Endodermal cell (in vitro differentiated cells): ENCODE data around the gene RPL6. TPM values are rescaled to one million over a fixed set of nuclear protein-coding genes. Genes with fewer than 3 reads are reported as not detected.

ENCODE experiments used
- DNase-seq: peaks from one replicate; pipeline ENCODE4 v3.0.0-alpha.2; 2017
- H3K27ac ChIP-seq: 2 replicates; pipeline ENCODE4 v1.5.1; 2013; ENCODE audit warnings: mild to moderate bottlenecking, low read depth, low read length, moderate library complexity
- H3K27me3 ChIP-seq: 2 replicates; pipeline ENCODE4 v1.6.1; 2013; ENCODE audit warnings: mild to moderate bottlenecking, low read length, moderate library complexity; ENCODE audit not compliant: insufficient read depth, control insufficient read depth, poor library complexity, severe bottlenecking
- H3K36me3 ChIP-seq: 2 replicates; pipeline ENCODE4 v1.7.0; 2013; ENCODE audit warnings: mild to moderate bottlenecking, low read length, moderate library complexity; ENCODE audit not compliant: control insufficient read depth, insufficient read depth
- H3K4me1 ChIP-seq: one replicate; pipeline ENCODE4 v1.7.0; 2013; ENCODE audit warnings: low read length; ENCODE audit not compliant: control insufficient read depth, insufficient read depth
- H3K4me3 ChIP-seq: 2 replicates; pipeline ENCODE4 v1.5.1; 2013; ENCODE audit warnings: mild to moderate bottlenecking, low read length, moderate library complexity
- H3K9ac ChIP-seq: 2 replicates; pipeline ENCODE4 v1.6.1; 2013; ENCODE audit warnings: mild to moderate bottlenecking, low read length, moderate library complexity; ENCODE audit not compliant: poor library complexity, severe bottlenecking; ENCODE audit errors: extremely low read depth
- H3K9me3 ChIP-seq: 2 replicates; pipeline ENCODE4 v1.6.1; 2013; ENCODE audit warnings: mild to moderate bottlenecking, low read length, moderate library complexity; ENCODE audit not compliant: control insufficient read depth
- H3K27ac Mint-ChIP-seq: 2 replicates; pipeline ENCODE4 v1.8.0; 2020; ENCODE audit warnings: mixed read lengths
- H3K27me3 Mint-ChIP-seq: 2 replicates; pipeline ENCODE4 v1.8.0; 2021; ENCODE audit warnings: mild to moderate bottlenecking, mixed read lengths; ENCODE audit not compliant: insufficient read depth
- H3K36me3 Mint-ChIP-seq: 2 replicates; pipeline ENCODE4 v1.8.0; 2020; ENCODE audit warnings: low read depth, mixed read lengths
- H3K4me1 Mint-ChIP-seq: 2 replicates; pipeline ENCODE4 v1.8.0; 2020; ENCODE audit warnings: mixed read lengths
- H3K4me3 Mint-ChIP-seq: 2 replicates; pipeline ENCODE4 v1.8.0; 2020; ENCODE audit warnings: mild to moderate bottlenecking, moderate library complexity, mixed read lengths
- H3K9me3 Mint-ChIP-seq: 2 replicates; pipeline ENCODE4 v1.8.0; 2020; ENCODE audit warnings: mild to moderate bottlenecking, mixed read lengths
- CTCF ChIP-seq: fragments of 200-600 bp; sonication (generic); conservative IDR thresholded peaks from 2 replicates; pipeline ENCODE4 v1.5.0; 2021; ENCODE audit warnings: antibody characterized with exemption, mild to moderate bottlenecking
- WGBS, 2 experiments: methylation state at CpG; one replicate each; pipeline versions ENCODE4 v1.1.5 to v1.1.7; 2013; ENCODE audit warnings: missing lambda C conversion rate in 2 of 2, mixed read lengths in 1 of 2; ENCODE audit not compliant: insufficient coverage in 1 of 2, insufficient read length in 1 of 2; 5-methylcytosine and 5-hydroxymethylcytosine counted together
- total RNA-seq, 2 donors: library from RNA; stranded (reverse); fragmentation: NEBNext Ultra II Directional in 1 of 2; extraction: Animal tissue kit (Norgen Biotek cat#: 25700) in 1 of 2; gene quantifications; 2 replicates in 1 of 2; 3 replicates in 1 of 2; pipeline ENCODE4 v1.2.1, GENCODE V29; 2021

RPL6 gene
- total RNA-seq, 2 donors from 2014 or later: 1,610 to 1,647 TPM

- 94 to 95% methylated on average over 4 to 9 of the region's 11 CpGs for WGBS, 2 experiments
- DNase-seq: peak; percentile 43
- Histone ChIP-seq H3K9ac (no peak overlapping the region), H3K36me3 (peaks cover 45% of the 10 kb centered on the region), H3K27ac (no peak overlapping the region), H3K4me1 (no peaks in the 10 kb centered on the region), H3K9me3 (no peaks in the 10 kb centered on the region), H3K27me3 (no peaks in the 10 kb centered on the region), H3K4me3 (peak overlapping the region; percentile 91)
- TF ChIP-seq CTCF: no peak
- Mint-ChIP-seq H3K27me3 (no peaks in the 10 kb centered on the region), H3K4me1 (peaks cover 14% of the 10 kb centered on the region), H3K36me3 (peaks cover 52% of the 10 kb centered on the region), H3K4me3 (peak overlapping the region; percentile 100), H3K9me3 (no peaks in the 10 kb centered on the region), H3K27ac (peak overlapping the region; percentile 77)
Measured at GRCh38 chr12:112406519-112407488, 2.6 kb downstream of the RPL6 start.

GRCh38 chr12:112401903-112402498 lies 7.4 kb downstream of the RPL6 start:
- H3K4me3 ChIP-seq: no peak overlapping the region
- no peaks in the 10 kb centered on the region for H3K9me3 ChIP-seq
- H3K27me3 ChIP-seq: no peaks in the 10 kb centered on the region
- no peaks in the 10 kb centered on the region for H3K4me1 ChIP-seq
- peaks cover 32% of the 10 kb centered on the region for H3K36me3 ChIP-seq
- no peak for DNase-seq
- TF ChIP-seq CTCF: no peak
- no peak overlapping the region for H3K27ac Mint-ChIP-seq
- peaks cover 30% of the 10 kb centered on the region for H3K36me3 Mint-ChIP-seq
- no peak overlapping the region for H3K27ac ChIP-seq
- H3K4me3 Mint-ChIP-seq: no peak overlapping the region
- 80 to 87% methylated on average over 3 to 5 of the region's 5 CpGs for WGBS, 2 experiments
- H3K4me1 Mint-ChIP-seq: peaks cover 1% of the 10 kb centered on the region
- peaks cover 3% of the 10 kb centered on the region for H3K9me3 Mint-ChIP-seq
- peaks cover 2% of the 10 kb centered on the region for H3K27me3 Mint-ChIP-seq
- H3K9ac ChIP-seq: no peak overlapping the region

GRCh38 chr12:112401054-112401453 lies 8.4 kb downstream of the RPL6 start:
- H3K36me3 Mint-ChIP-seq: peaks cover 21% of the 10 kb centered on the region
- peaks cover 22% of the 10 kb centered on the region for H3K36me3 ChIP-seq
- H3K27me3 ChIP-seq: no peaks in the 10 kb centered on the region
- no peak overlapping the region for H3K27ac Mint-ChIP-seq
- no peaks in the 10 kb centered on the region for H3K9me3 ChIP-seq
- no peaks in the 10 kb centered on the region for H3K4me1 Mint-ChIP-seq
- no peak overlapping the region for H3K4me3 ChIP-seq
- peaks cover 5% of the 10 kb centered on the region for H3K27me3 Mint-ChIP-seq
- H3K9me3 Mint-ChIP-seq: peaks cover 3% of the 10 kb centered on the region
- WGBS, 2 experiments: 81 to 94% methylated on average over 2 to 5 of the region's 5 CpGs
- H3K4me3 Mint-ChIP-seq: no peak overlapping the region
- TF ChIP-seq CTCF: no peak
- no peak for DNase-seq
- H3K27ac ChIP-seq: no peak overlapping the region
- no peaks in the 10 kb centered on the region for H3K4me1 ChIP-seq
- H3K9ac ChIP-seq: no peak overlapping the region
